ENCODE data around the gene SLC25A30.
"Not testable (repeated sequence)": the region's sequence is repeated elsewhere in the genome, so short reads cannot be mapped to it uniquely, and the experiment has no call there.

SLC25A30 gene

DNA sequence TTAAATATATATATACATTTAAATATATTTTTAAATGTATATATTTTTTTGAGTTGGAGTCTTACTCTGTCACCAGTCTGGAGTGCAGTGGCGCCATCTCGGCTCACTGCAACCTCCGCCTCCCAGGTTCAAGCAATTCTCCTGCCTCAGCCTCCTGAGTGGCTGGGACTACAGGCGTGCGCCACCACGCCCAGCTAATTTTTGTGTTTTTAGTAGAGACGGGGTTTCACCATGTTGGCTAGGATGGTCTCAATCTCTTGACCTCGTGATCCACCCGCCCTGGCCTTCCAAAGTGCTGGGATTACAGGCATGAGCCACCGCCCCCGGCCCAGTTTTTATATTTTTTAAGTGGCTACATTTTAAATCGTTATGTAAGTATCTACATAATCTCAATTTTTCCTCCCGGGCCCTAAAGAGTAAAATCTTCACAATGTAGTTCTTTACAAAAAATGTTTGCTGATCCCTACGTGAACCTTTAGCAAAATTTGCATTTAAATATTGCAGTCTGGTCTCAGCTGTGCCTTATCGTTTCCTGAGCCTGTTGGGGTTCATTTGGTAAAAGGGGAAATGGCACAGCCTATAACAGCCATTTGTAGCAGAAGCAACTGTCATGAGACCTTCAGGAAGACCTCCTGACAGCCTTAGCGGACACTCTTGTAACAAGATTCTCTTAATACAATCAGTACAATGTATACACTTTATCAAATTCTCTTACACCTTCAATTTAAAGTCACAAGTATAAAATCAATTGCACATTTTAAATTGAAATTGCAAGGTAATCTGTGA, 8.1 kb upstream of the SLC25A30 start:
- DNase-seq, result not testable (repeated sequence)

DNA sequence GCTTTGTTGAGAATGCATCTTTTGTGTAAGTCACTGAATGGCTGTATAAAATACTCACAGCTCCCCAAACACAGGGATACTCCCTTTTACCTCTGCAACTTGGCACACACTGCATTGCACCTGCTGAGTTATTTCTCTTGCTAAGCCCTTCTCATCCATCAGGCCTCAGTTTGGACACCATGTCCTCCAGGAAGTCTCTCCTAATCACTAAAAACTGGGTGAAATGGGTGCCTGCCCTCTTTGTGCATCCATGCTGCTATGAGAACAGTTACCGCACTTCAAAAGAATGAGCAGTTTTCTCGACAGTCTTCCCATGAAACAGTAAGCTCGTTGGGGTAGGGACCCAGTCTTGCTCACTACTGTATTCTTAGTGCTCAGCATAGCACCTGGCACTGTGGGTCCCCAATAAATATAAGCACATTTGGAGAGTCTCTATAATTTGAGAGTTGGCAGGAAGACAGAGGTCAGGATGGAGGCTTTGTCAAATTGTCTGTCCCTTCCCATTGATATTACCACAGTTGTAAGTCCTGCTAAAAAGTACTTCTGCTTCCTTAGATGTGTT, 4.6 kb upstream of the SLC25A30 start:
- no peak for DNase-seq

DNA sequence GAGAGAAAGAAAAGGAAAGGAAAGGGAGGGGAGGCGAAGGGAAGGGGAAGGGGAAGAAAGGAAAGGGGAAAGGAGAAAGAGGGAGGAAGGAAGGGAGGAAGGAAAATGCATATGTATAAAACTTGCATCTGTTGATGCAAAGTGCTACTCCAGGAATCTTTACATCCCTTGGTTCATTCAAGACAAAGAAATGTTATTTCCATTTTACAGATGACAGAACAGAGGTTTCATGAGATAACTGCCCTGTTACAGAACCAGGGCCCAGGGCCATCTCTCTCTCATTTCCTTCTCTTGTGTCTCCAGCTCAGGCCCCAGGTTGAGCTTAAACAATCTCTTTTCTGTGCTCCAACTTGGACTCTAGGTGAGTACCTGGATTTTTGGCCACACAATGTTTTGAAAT, 1.8 kb upstream of the SLC25A30 start:
- no peak for DNase-seq

DNA sequence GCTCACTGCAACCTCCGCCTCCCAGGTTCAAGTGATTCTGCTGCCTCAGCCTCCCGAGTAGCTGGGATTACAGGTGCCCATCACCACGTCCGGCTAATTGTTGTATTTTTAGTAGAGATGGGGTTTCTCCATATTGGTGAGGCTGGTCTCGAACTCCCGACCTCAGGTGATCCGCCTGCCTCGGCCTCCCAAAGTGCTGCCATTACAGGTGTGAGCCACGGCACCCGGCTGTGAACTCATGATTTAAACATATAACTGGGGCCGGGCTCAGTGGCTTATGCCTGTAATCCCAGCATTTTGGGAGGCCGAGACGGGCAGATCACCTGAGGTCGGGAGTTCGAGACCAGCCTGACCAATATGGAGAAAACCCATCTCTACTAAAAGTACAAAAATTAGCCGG, 1.2 kb upstream of the SLC25A30 start:
- not testable (repeated sequence) for DNase-seq

DNA sequence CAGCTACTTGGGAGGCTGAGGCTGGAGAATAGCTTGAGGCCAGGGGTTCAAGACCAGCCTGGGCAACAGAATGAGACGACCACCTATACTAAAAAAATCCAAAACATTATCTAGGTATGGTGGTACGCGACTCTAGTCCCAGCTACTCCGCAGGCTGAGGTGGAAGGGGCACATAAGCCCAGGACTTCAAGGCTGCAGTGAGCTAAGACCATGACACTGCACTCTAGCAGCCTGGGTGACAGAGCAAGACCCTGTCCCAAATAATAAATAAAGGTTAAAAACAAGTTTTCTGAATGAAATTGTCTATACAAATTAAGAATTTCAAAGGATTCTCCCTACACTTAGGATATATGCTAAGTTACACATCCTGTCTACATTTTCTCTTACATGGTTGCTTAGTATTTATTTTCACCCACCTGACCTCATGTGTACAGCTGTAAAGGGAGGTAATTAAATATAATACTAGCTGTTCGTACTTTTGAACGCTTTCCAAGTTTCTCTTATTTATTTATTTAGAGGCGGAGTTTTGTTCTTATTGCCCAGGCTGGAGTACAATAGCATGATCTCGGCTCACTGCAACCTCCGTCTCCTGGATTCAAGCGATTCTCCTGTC, 1.6 kb downstream of the SLC25A30 start:
- peak; percentile 44 for DNase-seq

DNA sequence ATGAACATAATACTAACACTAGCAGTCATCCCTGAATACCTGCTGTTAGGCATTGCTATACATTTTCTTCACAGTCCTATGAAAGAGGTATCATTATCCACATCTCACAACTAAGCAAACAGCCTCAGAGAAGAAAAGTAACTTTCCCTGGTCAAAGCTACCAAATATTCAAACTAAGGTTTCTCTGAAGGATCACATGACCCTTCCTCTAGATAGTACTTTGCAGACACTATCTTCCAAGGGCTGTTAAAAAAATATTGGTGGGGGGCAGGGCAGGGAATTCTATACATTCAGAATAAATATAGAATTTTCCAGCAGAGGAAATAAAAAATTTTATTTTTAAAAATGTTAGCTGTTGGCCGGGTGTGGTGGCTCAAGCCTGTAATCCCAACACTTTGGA, 3.1 kb downstream of the SLC25A30 start:
- DNase-seq, result no peak

DNA sequence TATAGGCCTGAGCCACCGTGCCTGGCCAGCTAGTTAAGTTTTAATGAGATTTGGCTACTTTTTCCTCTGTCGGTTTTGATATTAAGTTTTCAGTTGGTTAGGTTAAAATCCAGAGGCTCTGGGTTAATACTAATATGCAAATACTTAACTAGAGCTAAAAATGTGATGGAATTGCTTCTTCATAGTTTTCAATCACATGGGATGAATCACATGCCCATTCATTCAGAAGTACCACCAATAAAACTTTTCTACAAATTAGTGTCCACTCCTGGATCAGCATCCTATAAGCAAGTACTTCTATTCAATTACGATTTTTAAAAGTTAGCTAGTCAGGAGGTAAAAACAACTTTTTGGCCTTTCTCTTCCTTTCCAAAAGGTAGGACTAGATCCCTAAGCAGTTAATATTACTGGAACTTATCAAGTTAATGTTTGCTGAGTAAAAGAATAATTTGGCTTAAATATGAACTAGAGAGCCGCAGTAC, 4.3 kb downstream of the SLC25A30 start:
- no peak for DNase-seq

DNA sequence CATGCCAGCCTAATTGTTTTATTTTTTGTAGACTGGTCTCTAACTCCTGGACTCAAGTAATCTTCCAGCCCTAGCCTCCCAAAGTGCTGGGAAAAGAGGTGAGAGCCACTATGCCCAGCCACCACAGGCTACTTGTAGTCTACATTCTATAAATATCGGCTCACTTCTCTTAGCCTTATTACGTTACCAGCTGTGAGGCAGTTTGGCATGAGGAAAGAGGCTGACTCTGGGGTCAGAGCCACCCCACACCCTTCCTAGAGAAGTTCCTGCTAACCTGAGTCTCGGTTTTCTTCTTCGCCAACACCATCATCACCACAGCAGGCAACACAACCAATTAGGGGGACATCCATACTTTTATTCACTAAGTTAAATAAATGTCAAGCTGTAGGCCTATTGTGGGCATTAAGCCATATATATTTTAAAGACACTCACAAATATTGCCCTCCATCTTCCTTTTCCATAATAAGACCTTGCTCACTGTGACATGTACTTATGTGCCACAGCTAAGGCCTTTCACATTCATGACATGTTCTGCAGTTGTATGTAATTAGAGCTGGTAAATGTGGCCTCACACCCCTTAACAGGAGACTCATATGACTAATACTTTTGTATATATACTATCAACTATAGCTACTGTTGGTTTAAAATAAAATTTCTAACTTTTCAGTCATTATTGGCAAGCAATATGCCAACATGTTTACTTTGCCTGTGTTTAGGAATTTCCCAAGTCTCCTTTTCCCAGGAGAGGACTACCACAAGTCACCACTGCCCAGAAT, 5.7 kb downstream of the SLC25A30 start:
- no peak for DNase-seq

DNA sequence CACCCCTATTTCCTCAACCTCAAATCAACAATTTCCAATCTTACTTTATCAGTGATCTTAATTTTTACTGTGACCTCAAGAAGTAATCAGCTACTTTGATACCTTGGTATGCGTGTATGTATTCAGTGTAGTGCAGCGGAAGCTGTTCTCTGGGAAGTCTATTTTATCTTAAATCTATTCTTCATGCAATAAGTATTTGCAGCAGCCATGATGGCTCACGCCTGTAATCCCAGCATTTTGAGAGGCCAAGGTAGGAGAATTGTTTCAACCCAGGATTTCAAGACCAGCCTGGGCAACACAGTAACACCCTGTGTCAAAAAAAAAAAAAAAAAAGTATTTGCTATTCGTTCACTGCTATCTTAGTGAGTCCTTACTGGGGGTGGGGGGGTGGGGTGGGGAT, 6.5 kb downstream of the SLC25A30 start:
- no peak for DNase-seq

DNA sequence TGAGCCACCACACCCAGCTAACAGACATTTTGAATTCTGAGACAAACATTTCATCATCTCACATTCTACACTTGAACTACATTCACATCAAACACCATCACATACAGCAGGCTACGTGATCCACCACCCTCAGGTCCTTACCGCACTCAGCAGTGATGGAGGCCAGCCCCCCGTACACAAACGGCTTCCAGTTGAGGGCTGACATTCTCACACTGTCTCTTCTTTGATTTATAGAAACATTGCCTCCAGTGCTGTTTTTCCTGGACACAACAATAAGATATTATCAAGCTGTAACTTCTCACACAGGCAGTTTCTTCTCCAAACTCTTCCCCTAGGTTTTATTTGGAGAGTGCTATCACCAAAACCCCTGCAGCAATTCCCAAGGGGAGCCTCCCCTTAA, 7.0 kb downstream of the SLC25A30 start:
- no peak for DNase-seq

DNA sequence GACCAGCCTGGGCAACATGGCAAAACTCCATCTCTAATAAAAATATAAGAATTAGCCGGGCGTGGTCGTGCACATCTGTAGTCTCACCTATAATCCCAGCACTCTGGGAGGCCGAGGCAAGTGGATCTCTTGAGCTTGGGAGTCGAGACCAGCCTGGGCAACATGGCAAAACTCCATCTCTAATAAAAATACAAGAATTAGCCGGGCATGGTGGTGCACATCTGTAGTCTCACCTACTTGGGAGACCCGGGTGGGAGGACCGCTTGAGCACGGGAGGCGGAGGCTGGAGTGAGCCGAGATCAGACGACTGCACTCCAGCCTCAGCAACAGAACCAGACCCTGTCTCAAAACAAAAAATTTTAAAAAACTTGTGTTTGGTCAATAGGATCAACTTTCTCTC, 7.7 kb downstream of the SLC25A30 start:
- DNase-seq, result no peak

DNA sequence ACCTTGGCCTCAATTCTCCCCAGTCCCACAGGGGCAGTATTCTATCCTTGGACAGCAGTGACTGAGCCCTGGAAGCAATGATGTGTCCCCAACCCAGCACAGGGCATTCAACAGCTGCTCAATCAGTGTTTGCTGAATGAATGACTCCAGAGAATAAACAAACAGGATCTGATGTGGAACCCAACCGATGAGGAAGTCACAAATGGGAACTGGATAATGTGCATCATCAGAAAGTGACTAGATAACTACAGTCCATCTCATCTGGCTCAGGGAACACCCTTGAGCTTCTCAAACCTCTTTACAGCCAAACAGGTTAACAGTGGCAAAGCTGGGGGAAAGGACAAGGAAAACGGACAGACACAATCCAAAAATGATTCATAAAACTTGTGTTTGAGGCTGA, 8.2 kb downstream of the SLC25A30 start:
- DNase-seq, result no peak

DNA sequence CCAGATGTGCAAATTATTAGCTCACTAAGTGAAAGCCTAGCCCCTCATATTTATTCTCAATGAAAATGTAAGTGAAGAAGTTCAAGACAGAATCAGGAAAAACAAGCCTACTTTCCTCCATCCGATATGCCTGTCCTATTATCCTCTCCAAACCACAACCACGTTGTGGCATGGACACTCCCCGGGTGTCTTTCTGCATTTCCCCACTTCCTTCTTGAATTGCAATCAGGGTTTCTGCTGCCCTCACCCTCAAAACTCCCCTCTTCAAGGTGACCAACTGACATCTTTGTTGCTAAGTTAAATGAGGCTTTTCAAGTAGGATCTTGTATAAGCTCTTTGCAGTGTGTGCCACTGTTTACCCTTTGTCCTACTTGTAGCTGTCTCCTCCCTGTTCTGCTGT, 11.8 kb downstream of the SLC25A30 start:
- no peak for DNase-seq

DNA sequence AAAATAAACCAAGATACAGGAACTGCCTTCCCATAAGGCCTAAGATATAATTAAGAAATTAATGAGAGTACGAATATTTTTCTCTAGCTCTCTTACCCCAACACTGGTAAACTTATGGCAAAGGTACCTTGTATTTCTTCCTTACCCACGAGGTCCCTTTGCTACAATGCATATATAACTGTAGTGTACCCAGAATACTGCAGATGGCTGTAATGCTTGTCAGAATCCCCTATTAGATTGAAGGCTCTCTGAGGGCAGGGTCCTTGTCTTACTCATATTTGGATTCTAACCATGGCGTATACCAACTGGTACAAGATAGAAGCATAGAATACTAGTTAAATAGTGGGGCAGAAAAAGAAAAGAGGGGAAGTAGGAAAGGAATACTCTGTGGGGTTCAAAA, 15.1 kb downstream of the SLC25A30 start:
- no peak for DNase-seq

DNA sequence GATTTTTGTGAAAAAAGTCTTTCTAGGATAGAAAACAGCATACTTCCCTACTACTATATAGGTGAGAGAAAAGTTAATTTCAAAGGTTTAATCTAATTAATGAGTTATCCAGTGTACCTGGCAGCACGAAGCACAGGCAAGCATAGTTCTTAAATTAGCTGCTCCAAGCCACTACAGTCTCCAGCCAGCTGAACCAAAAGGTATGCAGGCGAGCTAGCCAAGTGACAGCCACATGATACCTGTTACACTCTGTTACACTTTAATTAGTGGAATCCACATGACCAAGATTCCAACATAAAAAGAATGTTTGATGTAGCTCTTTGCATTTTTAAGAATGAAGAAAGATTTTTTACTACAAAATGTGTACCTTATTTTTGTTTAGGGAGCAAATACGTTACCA, 15.5 kb downstream of the SLC25A30 start:
- DNase-seq, result no peak

DNA sequence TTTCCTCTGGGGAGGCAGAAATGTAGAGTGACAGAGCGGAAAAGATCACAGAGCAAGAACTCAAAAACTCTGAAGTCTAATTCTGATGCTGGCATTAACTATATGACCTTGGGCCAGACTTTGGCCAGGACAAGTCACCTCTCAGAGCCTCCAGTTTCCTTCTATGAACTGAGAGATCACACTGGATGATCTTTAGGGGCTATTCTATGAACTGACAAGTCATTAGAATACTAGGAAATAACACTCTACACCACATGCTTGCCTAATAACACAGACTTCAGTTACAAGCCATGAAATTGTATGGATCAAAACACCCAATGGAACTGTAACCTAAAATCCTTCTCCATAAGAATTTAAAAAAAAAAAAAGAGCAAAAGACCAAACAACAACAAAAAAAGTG, 16.9 kb downstream of the SLC25A30 start:
- no peak for DNase-seq

DNA sequence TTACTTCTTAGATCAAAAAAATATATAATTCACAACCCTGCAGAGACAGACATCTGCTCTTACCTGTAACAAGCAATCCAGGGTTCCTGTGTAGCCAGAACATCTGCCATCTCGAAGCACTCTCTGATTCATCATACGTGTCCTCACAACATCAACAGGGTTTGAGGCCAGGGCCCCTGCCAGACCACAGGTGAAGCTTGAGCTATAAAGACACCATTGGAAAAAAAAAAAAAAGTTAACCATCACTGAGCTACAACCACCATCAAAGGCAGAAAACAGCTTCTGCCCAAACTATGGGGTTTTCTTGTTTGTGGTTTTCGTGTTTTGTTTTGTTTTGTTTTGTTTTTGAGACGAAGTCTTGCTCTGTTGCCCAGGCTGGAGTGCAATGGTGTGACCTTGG, 19.3 kb downstream of the SLC25A30 start:
- no peak for DNase-seq

DNA sequence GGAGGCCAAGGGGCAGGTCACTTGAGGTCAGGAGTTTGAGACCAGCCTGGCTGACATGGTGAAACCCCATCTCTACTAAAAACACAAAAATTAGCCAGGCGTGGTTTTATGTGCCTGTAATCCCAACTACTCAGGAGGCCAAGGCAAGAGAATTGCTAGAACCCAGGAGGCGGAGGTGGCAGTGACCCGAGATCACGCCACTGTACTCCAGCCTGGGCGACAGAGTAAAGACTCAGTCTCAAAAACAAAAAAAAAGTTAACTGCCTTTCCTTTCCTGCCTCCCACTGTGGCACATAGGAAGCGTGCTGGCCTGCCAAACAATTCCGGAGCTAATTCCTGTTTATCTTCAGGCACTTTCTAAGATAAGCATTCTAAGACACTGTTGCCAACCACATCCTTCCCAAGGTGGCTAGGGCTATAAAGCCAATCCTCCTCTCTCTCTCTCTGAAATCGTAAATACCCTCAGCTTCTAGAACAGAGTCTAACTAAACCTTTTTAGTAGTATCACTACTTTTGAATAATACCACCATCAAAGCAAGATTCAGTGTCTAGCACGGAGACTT, 21.6 kb downstream of the SLC25A30 start:
- DNase-seq, result no peak

DNA sequence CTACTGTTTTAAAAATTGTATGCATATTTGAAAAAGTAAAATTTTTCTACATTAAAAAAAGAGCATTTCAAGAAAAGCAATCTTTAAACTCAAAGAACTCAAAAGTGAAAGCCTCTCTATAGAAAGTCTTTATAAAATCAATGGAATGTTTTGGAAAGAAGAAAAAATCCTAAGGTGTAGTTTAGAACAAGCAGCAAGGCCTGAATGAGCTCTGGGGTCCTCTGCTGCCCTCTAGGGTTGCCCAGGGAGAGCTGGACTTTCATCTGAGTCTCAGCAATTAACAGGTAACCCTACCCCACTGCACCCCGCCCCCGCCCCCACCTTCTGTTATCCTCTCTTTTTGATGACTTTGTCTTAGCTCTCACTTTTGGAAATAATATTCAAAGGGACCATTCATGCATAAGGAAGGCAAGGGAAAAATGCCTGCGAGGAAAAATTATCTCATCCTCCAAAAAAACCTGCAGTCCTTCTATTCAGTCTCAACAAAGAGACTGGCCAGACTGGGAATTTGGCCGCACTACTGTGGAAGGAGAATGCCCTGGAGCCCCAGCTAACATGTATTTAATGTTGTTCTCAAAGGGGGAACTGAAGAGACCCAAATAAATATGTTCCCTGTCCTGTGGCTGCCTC, 24.1 kb downstream of the SLC25A30 start:
- DNase-seq, result peak; percentile 25

DNA sequence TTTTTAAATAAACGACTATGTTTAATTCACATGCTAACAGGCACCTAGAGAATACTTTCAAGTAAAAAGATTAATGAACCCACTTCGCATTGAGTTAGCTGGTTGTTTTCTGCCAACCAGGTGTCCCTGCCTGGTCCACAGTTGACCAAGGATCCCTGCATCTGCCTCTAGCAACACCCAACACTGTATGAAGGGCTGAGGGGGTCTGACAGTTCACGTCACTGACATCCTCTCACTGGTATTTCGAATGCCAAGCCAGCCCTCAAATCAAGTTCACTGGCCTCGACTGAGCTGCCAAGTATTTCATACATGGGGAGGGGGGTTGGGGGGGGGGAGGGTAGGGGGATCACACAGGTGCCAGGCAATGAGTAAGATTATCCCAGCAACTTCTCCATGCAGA, 25.4 kb downstream of the SLC25A30 start:
- DNase-seq, result no peak

DNA sequence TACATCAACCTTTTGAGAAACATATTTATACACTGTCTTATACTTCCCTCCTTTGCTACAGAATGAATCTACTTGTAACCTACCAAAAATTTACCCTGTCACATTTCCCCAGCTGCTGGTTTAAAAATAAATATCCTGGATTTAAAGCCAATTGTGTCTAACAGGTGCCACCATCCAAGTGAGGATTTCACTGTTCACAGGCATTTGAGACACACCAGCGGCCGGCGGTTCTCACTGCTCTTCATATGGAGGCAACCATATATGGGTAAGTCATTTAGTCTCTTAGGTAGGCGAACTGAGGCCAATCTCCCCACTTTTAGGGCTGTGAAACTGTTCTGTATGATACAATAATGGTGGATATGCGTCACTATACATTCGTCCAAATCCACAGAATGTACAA, 26.2 kb downstream of the SLC25A30 start:
- DNase-seq, result no peak

DNA sequence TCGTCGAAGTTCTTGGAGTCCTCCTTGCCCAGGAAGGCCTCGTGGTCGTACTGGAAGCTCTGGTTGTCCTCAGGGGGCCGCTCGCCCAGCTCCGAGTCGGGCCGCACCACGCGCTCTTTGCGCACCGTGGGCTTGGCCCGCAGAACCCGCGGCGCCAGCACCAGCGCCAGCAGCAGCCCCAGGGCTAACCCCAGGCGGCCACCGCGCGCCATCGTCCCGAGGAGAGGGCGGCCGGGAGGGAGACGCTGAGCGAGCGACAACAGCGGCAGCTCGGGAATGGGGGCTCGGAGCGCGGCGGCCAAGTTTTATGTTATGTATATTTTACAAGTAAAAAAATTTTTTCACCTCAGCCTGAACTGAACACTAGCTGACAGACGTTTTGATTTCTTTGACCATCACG, 27.0 kb downstream of the SLC25A30 start:
- DNase-seq, result not testable (repeated sequence)

DNA sequence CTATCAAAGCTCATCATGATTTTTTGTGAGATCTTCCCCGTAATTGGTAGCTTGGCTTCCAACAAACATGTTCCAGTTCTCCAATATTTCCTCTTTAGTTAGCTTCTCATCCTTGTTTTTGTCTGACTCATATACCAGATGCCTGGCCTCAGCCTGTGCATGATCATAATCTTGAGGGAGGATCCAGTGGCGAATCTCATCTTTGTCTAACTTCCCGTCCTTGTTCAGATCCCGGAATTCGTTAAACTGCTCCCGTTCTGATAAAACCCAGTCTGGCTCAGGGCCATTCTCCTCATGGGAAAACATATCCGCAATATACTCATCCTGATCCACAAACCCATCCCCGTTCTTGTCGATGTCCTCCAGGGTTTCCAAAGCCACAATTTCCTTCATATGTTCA, 27.8 kb downstream of the SLC25A30 start:
- DNase-seq, result not testable (repeated sequence)

All from NCI-H1092 treated with DMSO at 0.1 percent for 48 hours (cell line).